ENCODE measurements around the gene STX3.

GRCh38 chr11:59846556-59846955 lies 91.4 kb downstream of the STX3 start:
- no peak for TF ChIP-seq EZH2 (IDR thresholded peaks at IDR 0.05; ENCODE audit: borderline replicate concordance, insufficient read depth, low read length, poor library complexity, severe bottlenecking)
- TF ChIP-seq CTCF (IDR thresholded peaks at IDR 0.05; ENCODE audit: poor library complexity, severe bottlenecking), result no peak
- no peak for TF ChIP-seq REST (IDR thresholded peaks at IDR 0.05; ENCODE audit: borderline replicate concordance)

Data from neural cell (in vitro differentiated cells).